MM.1S (cell line): ENCODE results near the gene PARP8.

Source experiments
- DNase-seq: peaks from one replicate; pipeline ENCODE4 v3.0.0-alpha.2; 2015
- H2AFZ ChIP-seq: fragments of 300-600 bp; sonication (generic); 2 replicates; pipeline ENCODE4 v1.6.0; 2016; ENCODE audit warnings: antibody characterized with exemption, low read length
- H3F3A ChIP-seq: fragments of 300-600 bp; sonication (generic); 2 replicates; pipeline ENCODE4 v1.6.1; 2016; ENCODE audit warnings: mild to moderate bottlenecking, antibody characterized with exemption, low read length, moderate library complexity, mixed read lengths; ENCODE audit not compliant: insufficient read depth
- H3K27ac ChIP-seq: fragments of 300-600 bp; sonication (generic); 2 replicates; pipeline ENCODE4 v1.5.1; 2016; ENCODE audit warnings: mild to moderate bottlenecking, low read length
- H3K27me3 ChIP-seq: fragments of 300-600 bp; sonication (generic); replicated peaks from 2 replicates; pipeline ENCODE4 v1.6.0; 2016; ENCODE audit warnings: low read length; ENCODE audit not compliant: insufficient read depth
- H3K36me3 ChIP-seq: fragments of 300-600 bp; sonication (generic); replicated peaks from 2 replicates; pipeline ENCODE4 v1.6.1; 2016; ENCODE audit warnings: mild to moderate bottlenecking, low read length, mixed read lengths; ENCODE audit not compliant: insufficient read depth
- H3K4me1 ChIP-seq: fragments of 300-600 bp; sonication (generic); 2 replicates; pipeline ENCODE4 v1.6.1; 2016; ENCODE audit warnings: low read length, mixed read lengths
- H3K4me2 ChIP-seq: fragments of 300-600 bp; sonication (generic); 2 replicates; pipeline ENCODE4 v1.6.0; 2016; ENCODE audit warnings: low read depth, low read length
- H3K4me3 ChIP-seq: fragments of 300-600 bp; sonication (generic); 2 replicates; pipeline ENCODE4 v1.5.1; 2016; ENCODE audit warnings: low read length, mixed read lengths
- H3K79me2 ChIP-seq: fragments of 300-600 bp; sonication (generic); 2 replicates; pipeline ENCODE4 v1.6.1; 2016; ENCODE audit warnings: mixed run types, low read length, mixed read lengths
- H3K9ac ChIP-seq: fragments of 300-600 bp; sonication (generic); 2 replicates; pipeline ENCODE4 v1.6.1; 2016; ENCODE audit warnings: low read length, mixed read lengths
- H3K9me2 ChIP-seq: fragments of 300-600 bp; sonication (generic); replicated peaks from 2 replicates; pipeline ENCODE4 v1.6.1; 2016; ENCODE audit warnings: mild to moderate bottlenecking, low read length, mixed read lengths; ENCODE audit not compliant: insufficient read depth
- H3K9me3 ChIP-seq: fragments of 300-600 bp; sonication (generic); replicated peaks from 2 replicates; pipeline ENCODE4 v1.6.1; 2016; ENCODE audit warnings: mild to moderate bottlenecking, low read length, mixed read lengths; ENCODE audit not compliant: insufficient read depth
- H4K20me1 ChIP-seq: fragments of 300-600 bp; sonication (generic); 2 replicates; pipeline ENCODE4 v1.6.1; 2016; ENCODE audit warnings: mild to moderate bottlenecking, low read length, moderate library complexity, mixed read lengths; ENCODE audit not compliant: insufficient read depth
- EZH2 ChIP-seq: fragments of 300-600 bp; sonication (generic); optimal IDR thresholded peaks from 2 replicates; pipeline ENCODE3; 2017; ENCODE audit warnings: low read depth, mild to moderate bottlenecking, antibody characterized with exemption, low read length, mixed read lengths
- EZH2phosphoT487 ChIP-seq: fragments of 300-600 bp; sonication (generic); IDR thresholded peaks from 2 replicates; pipeline ENCODE4 v1.6.1; 2018; ENCODE audit warnings: antibody characterized with exemption, low read length
- TF ChIP-seq, protein P1 (sequence below): fragments of 300-600 bp; sonication (generic); IDR thresholded peaks from 2 replicates; pipeline ENCODE4 v1.5.1; 2016; ENCODE audit warnings: antibody characterized with exemption, low read length, mixed read lengths

The PARP8 gene

GRCh38 chr5:50740832-50741231, 74.4 kb downstream of the PARP8 start:
- Histone ChIP-seq H3K9me2 (no peaks in the 10 kb centered on the region), H3K4me2 (no peak overlapping the region), H3K4me3 (no peak overlapping the region), H3K36me3 (no peaks in the 10 kb centered on the region), H4K20me1 (no peaks in the 10 kb centered on the region), H3K9ac (no peak overlapping the region), H3F3A (no peaks in the 10 kb centered on the region), H3K79me2 (peaks cover 26% of the 10 kb centered on the region; the same call in 1 of the 2 replicates), H3K27ac (no peak overlapping the region), H3K9me3 (no peaks in the 10 kb centered on the region), H2AFZ (no peak overlapping the region), H3K4me1 (peaks cover 6% of the 10 kb centered on the region; the same call in 1 of the 2 replicates), H3K27me3 (no peaks in the 10 kb centered on the region)
- no peak for TF ChIP-seq EZH2
- no peak for TF ChIP-seq EZH2phosphoT487
- TF ChIP-seq, protein P1, sequence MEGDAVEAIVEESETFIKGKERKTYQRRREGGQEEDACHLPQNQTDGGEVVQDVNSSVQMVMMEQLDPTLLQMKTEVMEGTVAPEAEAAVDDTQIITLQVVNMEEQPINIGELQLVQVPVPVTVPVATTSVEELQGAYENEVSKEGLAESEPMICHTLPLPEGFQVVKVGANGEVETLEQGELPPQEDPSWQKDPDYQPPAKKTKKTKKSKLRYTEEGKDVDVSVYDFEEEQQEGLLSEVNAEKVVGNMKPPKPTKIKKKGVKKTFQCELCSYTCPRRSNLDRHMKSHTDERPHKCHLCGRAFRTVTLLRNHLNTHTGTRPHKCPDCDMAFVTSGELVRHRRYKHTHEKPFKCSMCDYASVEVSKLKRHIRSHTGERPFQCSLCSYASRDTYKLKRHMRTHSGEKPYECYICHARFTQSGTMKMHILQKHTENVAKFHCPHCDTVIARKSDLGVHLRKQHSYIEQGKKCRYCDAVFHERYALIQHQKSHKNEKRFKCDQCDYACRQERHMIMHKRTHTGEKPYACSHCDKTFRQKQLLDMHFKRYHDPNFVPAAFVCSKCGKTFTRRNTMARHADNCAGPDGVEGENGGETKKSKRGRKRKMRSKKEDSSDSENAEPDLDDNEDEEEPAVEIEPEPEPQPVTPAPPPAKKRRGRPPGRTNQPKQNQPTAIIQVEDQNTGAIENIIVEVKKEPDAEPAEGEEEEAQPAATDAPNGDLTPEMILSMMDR: no peak
- no peak for DNase-seq

GRCh38 chr5:50744776-50745175, 78.3 kb downstream of the PARP8 start:
- no peaks in the 10 kb centered on the region for H3F3A ChIP-seq
- no peaks in the 10 kb centered on the region for H3K9me2 ChIP-seq
- peak; percentile 50 for DNase-seq
- no peak overlapping the region for H3K27ac ChIP-seq
- H3K79me2 ChIP-seq: peaks cover 23% of the 10 kb centered on the region
- peak overlapping the region; percentile 22 for H3K4me3 ChIP-seq
- H3K9me3 ChIP-seq: no peaks in the 10 kb centered on the region
- no peak for TF ChIP-seq EZH2phosphoT487
- no peaks in the 10 kb centered on the region for H3K36me3 ChIP-seq
- no peaks in the 10 kb centered on the region for H3K27me3 ChIP-seq
- no peak overlapping the region for H2AFZ ChIP-seq
- no peaks in the 10 kb centered on the region for H4K20me1 ChIP-seq
- no peak overlapping the region for H3K9ac ChIP-seq
- peaks cover 6% of the 10 kb centered on the region; the same call in 1 of the 2 replicates for H3K4me1 ChIP-seq
- H3K4me2 ChIP-seq: peak overlapping the region; percentile 46

GRCh38 chr5:50745221-50745910, 78.9 kb downstream of the PARP8 start:
- no peaks in the 10 kb centered on the region for H3F3A ChIP-seq
- peaks cover 6% of the 10 kb centered on the region; the same call in 1 of the 2 replicates for H3K4me1 ChIP-seq
- H2AFZ ChIP-seq: no peak overlapping the region
- no peak for DNase-seq
- peak overlapping the region; percentile 46 for H3K4me2 ChIP-seq
- H3K27me3 ChIP-seq: no peaks in the 10 kb centered on the region
- no peak overlapping the region; the same call in 1 of the 2 replicates for H3K4me3 ChIP-seq
- no peaks in the 10 kb centered on the region for H4K20me1 ChIP-seq
- no peak overlapping the region for H3K9ac ChIP-seq
- no peak overlapping the region for H3K27ac ChIP-seq
- TF ChIP-seq EZH2 (no peak), EZH2phosphoT487 (no peak)
- TF ChIP-seq, protein P1: no peak
- H3K9me2 ChIP-seq: no peaks in the 10 kb centered on the region
- peaks cover 18% of the 10 kb centered on the region for H3K79me2 ChIP-seq
- no peaks in the 10 kb centered on the region for H3K9me3 ChIP-seq
- H3K36me3 ChIP-seq: no peaks in the 10 kb centered on the region

DNA sequence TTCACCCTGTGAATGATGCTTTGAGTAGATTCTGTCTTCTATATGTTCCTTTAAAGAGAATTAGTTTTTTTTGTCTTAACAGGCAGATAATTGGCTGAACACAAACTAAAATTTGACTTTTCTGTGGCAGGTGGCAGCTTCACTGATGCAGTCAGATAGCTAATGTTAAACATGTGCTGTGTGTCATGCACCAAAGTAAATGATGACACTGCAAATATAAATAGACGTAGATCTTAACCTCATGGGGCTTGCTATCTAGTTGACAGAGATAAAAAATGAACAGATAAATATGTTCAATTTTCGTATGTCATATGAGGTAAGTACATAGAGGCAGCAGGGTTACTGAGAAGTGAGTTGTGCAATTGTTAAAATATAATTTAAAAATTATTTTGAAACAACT, 82.7 kb downstream of the PARP8 start:
- H3K79me2 ChIP-seq: peaks cover 13% of the 10 kb centered on the region
- H3K4me2 ChIP-seq: no peak overlapping the region
- no peaks in the 10 kb centered on the region for H3K36me3 ChIP-seq
- H3K9me3 ChIP-seq: no peaks in the 10 kb centered on the region
- H3K27ac ChIP-seq: no peak overlapping the region
- DNase-seq: no peak
- H3K4me3 ChIP-seq: no peak overlapping the region
- no peaks in the 10 kb centered on the region for H3K9me2 ChIP-seq
- H3F3A ChIP-seq: no peaks in the 10 kb centered on the region
- H4K20me1 ChIP-seq: no peaks in the 10 kb centered on the region
- no peak for TF ChIP-seq EZH2phosphoT487
- no peak for TF ChIP-seq EZH2
- H3K4me1 ChIP-seq: peaks cover 4% of the 10 kb centered on the region; the same call in 1 of the 2 replicates
- H2AFZ ChIP-seq: no peak overlapping the region
- no peak overlapping the region for H3K9ac ChIP-seq
- no peaks in the 10 kb centered on the region for H3K27me3 ChIP-seq
